ENCODE results near the gene MRM3.
"Not testable (repeated sequence)": the region's sequence is repeated elsewhere in the genome, so short reads cannot be mapped to it uniquely, and the experiment has no call there.

Gene MRM3

GRCh38 chr17:797236-797840 is 15.2 kb downstream of the MRM3 start:
- no peak for DNase-seq

GRCh38 chr17:798246-798645 is 16.1 kb downstream of the MRM3 start:
- no peak for DNase-seq

- DNase-seq, result no peak
Measured at GRCh38 chr17:799261-799660, 17.1 kb downstream of the MRM3 start.

- DNase-seq, result no peak
Measured at GRCh38 chr17:800446-801242, 18.5 kb downstream of the MRM3 start.

GRCh38 chr17:801660-802059 is 19.5 kb downstream of the MRM3 start:
- DNase-seq, result no peak

- DNase-seq, result no peak
Measured at GRCh38 chr17:802481-802880, 20.3 kb downstream of the MRM3 start.

GRCh38 chr17:802901-803881 is 21.0 kb downstream of the MRM3 start:
- DNase-seq, result no peak

- DNase-seq, result no peak
Measured at GRCh38 chr17:804541-805435, 22.6 kb downstream of the MRM3 start.

- DNase-seq, result not testable (repeated sequence)
Measured at GRCh38 chr17:805886-806285, 23.7 kb downstream of the MRM3 start.

- DNase-seq, result no peak
Measured at GRCh38 chr17:806346-806745, 24.2 kb downstream of the MRM3 start.

GRCh38 chr17:806781-807522 is 24.8 kb downstream of the MRM3 start:
- DNase-seq, result no peak

- peak; percentile 25 for DNase-seq
Measured at GRCh38 chr17:807523-808294, 25.6 kb downstream of the MRM3 start.

GRCh38 chr17:811051-811784 is 29.1 kb downstream of the MRM3 start:
- no peak for DNase-seq

GRCh38 chr17:812638-813204 is 30.6 kb downstream of the MRM3 start:
- DNase-seq, result no peak

GRCh38 chr17:814371-814770 is 32.2 kb downstream of the MRM3 start:
- DNase-seq, result no peak

GRCh38 chr17:819251-819650 is 37.1 kb downstream of the MRM3 start:
- no peak for DNase-seq

GRCh38 chr17:823501-823902 is 41.3 kb downstream of the MRM3 start:
- no peak for DNase-seq

GRCh38 chr17:824378-824777 is 42.2 kb downstream of the MRM3 start:
- DNase-seq, result no peak

GRCh38 chr17:825216-825615 is 43.1 kb downstream of the MRM3 start:
- no peak for DNase-seq

- DNase-seq, result no peak
Measured at GRCh38 chr17:826778-827177, 44.6 kb downstream of the MRM3 start.
